GM19468 (cell line): ENCODE results near the gene ISLR2.

ENCODE experiments used
- ATAC-seq: cut with Tn5 transposase; IDR thresholded peaks from one replicate; pipeline ENCODE4 v1.9.1; 2021; ENCODE audit warnings: mild to moderate bottlenecking, moderate library complexity, moderate number of reproducible peaks; ENCODE audit not compliant: unreplicated experiment; ENCODE audit errors: extremely low read depth

The ISLR2 gene

GRCh38 chr15:74127954-74128784 is 2.2 kb upstream of the ISLR2 start:
- ATAC-seq, result no peak

GRCh38 chr15:74128785-74129585 is 1.4 kb upstream of the ISLR2 start:
- ATAC-seq, result no peak

- ATAC-seq, result no peak
Measured at GRCh38 chr15:74129586-74130154, 716 bp upstream of the ISLR2 start.

- no peak for ATAC-seq
Measured at GRCh38 chr15:74130849-74131627, 652 bp downstream of the ISLR2 start.

GRCh38 chr15:74131628-74132413 is 1.4 kb downstream of the ISLR2 start:
- no peak for ATAC-seq

- ATAC-seq, result no peak
Measured at GRCh38 chr15:74132681-74133651, 2.6 kb downstream of the ISLR2 start.

- ATAC-seq, result no peak
Measured at GRCh38 chr15:74133694-74134386, 3.5 kb downstream of the ISLR2 start.

GRCh38 chr15:74134387-74135027 is 4.1 kb downstream of the ISLR2 start:
- ATAC-seq, result no peak

- ATAC-seq, result no peak
Measured at GRCh38 chr15:74135041-74135565, 4.7 kb downstream of the ISLR2 start.

- no peak for ATAC-seq
Measured at GRCh38 chr15:74136540-74136813, 6.1 kb downstream of the ISLR2 start.

GRCh38 chr15:74136814-74137536 is 6.6 kb downstream of the ISLR2 start:
- no peak for ATAC-seq

- ATAC-seq, result no peak
Measured at GRCh38 chr15:74137537-74137894, 7.1 kb downstream of the ISLR2 start.

GRCh38 chr15:74138642-74139041 is 8.3 kb downstream of the ISLR2 start:
- ATAC-seq, result no peak

- ATAC-seq, result no peak
Measured at GRCh38 chr15:74141591-74141990, 11.2 kb downstream of the ISLR2 start.

GRCh38 chr15:74144153-74144775 is 13.9 kb downstream of the ISLR2 start:
- ATAC-seq, result no peak

GRCh38 chr15:74146277-74146800 is 16.0 kb downstream of the ISLR2 start:
- no peak for ATAC-seq
